Smooth muscle cell (in vitro differentiated cells): Measurements from ENCODE around the gene IGFBP5. TPM values are rescaled to one million over a fixed set of nuclear protein-coding genes. Genes with fewer than 3 reads are reported as not detected.
A peak's percentile ranks its signal among the peaks of the same experiment; 100 is the strongest.

ENCODE experiments used
- DNase-seq: peaks from one replicate; lab custom pipeline; 2025; ENCODE audit not compliant: unreplicated experiment; lab: John Stamatoyannopoulos, UW
- H2AFZ ChIP-seq: fragments of 200-600 bp; sonication (generic); 2 replicates; pipeline ENCODE4 v1.6.0; 2016; ENCODE audit warnings: antibody characterized with exemption, low read depth, mild to moderate bottlenecking
- H3F3A ChIP-seq: fragments of 200-600 bp; sonication (generic); 2 replicates; pipeline ENCODE4 v1.6.0; 2017; ENCODE audit warnings: antibody characterized with exemption, low read depth
- H3K27ac ChIP-seq: fragments of 200-600 bp; sonication (generic); 2 replicates; pipeline ENCODE4 v1.5.1; 2016; ENCODE audit warnings: low read depth, mild to moderate bottlenecking
- H3K27me3 ChIP-seq: fragments of 200-600 bp; sonication (generic); 2 replicates; pipeline ENCODE4 v1.6.1; 2016; ENCODE audit warnings: low read depth, mild to moderate bottlenecking
- H3K36me3 ChIP-seq: fragments of 200-600 bp; sonication (generic); 2 replicates; pipeline ENCODE4 v1.5.1; 2016; ENCODE audit warnings: low read depth
- H3K4me1 ChIP-seq: fragments of 200-600 bp; sonication (generic); 2 replicates; pipeline ENCODE4 v1.5.1; 2016; ENCODE audit warnings: low read depth
- H3K4me2 ChIP-seq: fragments of 200-600 bp; sonication (generic); 2 replicates; pipeline ENCODE4 v1.6.0; 2016; ENCODE audit warnings: mild to moderate bottlenecking
- H3K4me3 ChIP-seq: fragments of 200-600 bp; sonication (generic); 2 replicates; pipeline ENCODE4 v1.5.1; 2016; ENCODE audit warnings: mild to moderate bottlenecking
- H3K79me2 ChIP-seq: fragments of 200-600 bp; sonication (generic); 2 replicates; pipeline ENCODE4 v1.6.0; 2016; ENCODE audit warnings: low read depth, mild to moderate bottlenecking
- H3K9ac ChIP-seq: fragments of 200-600 bp; sonication (generic); 2 replicates; pipeline ENCODE4 v1.6.0; 2016; ENCODE audit warnings: low read depth
- H3K9me3 ChIP-seq: fragments of 200-600 bp; sonication (generic); replicated peaks from 2 replicates; pipeline ENCODE4 v1.5.1; 2016; ENCODE audit warnings: low read depth
- H4K20me1 ChIP-seq: fragments of 200-600 bp; sonication (generic); 2 replicates; pipeline ENCODE4 v1.6.0; 2016; ENCODE audit warnings: low read depth
- WGBS: methylation state at CpG from one replicate; pipeline ENCODE4 v1.1.7; 2016; ENCODE audit warnings: low lambda C conversion rate; 5-methylcytosine and 5-hydroxymethylcytosine counted together
- polyA plus RNA-seq: library from polyadenylated mRNA; unstranded; fragments of >200 nt; fragmentation: Nextera tagmentation; extraction: Ambion mirVana; gene quantifications from 2 replicates; pipeline ENCODE4 v1.2.1, GENCODE V29; 2016
- total RNA-seq: library from RNA; depleted of rRNA; stranded (reverse); fragments of >200 nt; gene quantifications from 2 replicates; pipeline ENCODE4 v1.2.3, GENCODE V29; 2014
- TF ChIP-seq, protein P1 (sequence below): fragments of 200-600 bp; sonication (generic); IDR thresholded peaks from 2 replicates; pipeline ENCODE4 v1.5.1; 2017; ENCODE audit warnings: borderline replicate concordance, mild to moderate bottlenecking, antibody characterized with exemption; ENCODE audit not compliant: insufficient read depth, poor library complexity, severe bottlenecking

Gene IGFBP5
- total and polyA plus RNA-seq, 2 experiments from 2014 or later, result 381 to 787 TPM

DNA sequence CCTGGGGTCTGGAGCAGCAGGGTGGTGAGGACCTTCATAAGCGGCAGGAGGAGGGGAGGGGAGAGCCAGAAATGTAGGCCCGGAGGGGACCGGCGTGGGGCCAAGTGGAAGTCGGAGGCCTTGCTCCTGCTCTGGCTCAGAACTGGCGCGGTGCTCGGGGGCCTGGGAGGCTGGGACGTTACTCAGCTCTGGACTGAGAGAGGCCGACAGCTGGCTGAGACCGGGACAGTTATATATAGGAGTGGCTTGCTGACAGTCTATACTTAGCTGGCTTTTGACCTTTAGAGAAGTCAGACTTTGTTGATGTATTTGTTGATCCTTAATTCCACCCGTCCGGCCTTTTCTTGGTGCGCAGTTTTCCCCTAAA is 15.7 kb downstream of the IGFBP5 start:
- Histone ChIP-seq H3K27ac (peak overlapping the region; percentile 22), H3K9ac (no peak overlapping the region), H3K79me2 (no peaks in the 10 kb centered on the region), H3K4me3 (no peak overlapping the region), H3K4me1 (no peaks in the 10 kb centered on the region), H3K27me3 (no peaks in the 10 kb centered on the region), H4K20me1 (peaks cover 71% of the 10 kb centered on the region), H3K4me2 (no peak overlapping the region), H3K36me3 (peaks cover 5% of the 10 kb centered on the region), H2AFZ (no peak overlapping the region), H3F3A (peaks cover 51% of the 10 kb centered on the region), H3K9me3 (no peaks in the 10 kb centered on the region)
- DNase-seq, result no peak
- TF ChIP-seq, protein P1, sequence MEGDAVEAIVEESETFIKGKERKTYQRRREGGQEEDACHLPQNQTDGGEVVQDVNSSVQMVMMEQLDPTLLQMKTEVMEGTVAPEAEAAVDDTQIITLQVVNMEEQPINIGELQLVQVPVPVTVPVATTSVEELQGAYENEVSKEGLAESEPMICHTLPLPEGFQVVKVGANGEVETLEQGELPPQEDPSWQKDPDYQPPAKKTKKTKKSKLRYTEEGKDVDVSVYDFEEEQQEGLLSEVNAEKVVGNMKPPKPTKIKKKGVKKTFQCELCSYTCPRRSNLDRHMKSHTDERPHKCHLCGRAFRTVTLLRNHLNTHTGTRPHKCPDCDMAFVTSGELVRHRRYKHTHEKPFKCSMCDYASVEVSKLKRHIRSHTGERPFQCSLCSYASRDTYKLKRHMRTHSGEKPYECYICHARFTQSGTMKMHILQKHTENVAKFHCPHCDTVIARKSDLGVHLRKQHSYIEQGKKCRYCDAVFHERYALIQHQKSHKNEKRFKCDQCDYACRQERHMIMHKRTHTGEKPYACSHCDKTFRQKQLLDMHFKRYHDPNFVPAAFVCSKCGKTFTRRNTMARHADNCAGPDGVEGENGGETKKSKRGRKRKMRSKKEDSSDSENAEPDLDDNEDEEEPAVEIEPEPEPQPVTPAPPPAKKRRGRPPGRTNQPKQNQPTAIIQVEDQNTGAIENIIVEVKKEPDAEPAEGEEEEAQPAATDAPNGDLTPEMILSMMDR, result no peak
- 62% methylated on average over 14 of the region's 14 CpGs for WGBS

DNA sequence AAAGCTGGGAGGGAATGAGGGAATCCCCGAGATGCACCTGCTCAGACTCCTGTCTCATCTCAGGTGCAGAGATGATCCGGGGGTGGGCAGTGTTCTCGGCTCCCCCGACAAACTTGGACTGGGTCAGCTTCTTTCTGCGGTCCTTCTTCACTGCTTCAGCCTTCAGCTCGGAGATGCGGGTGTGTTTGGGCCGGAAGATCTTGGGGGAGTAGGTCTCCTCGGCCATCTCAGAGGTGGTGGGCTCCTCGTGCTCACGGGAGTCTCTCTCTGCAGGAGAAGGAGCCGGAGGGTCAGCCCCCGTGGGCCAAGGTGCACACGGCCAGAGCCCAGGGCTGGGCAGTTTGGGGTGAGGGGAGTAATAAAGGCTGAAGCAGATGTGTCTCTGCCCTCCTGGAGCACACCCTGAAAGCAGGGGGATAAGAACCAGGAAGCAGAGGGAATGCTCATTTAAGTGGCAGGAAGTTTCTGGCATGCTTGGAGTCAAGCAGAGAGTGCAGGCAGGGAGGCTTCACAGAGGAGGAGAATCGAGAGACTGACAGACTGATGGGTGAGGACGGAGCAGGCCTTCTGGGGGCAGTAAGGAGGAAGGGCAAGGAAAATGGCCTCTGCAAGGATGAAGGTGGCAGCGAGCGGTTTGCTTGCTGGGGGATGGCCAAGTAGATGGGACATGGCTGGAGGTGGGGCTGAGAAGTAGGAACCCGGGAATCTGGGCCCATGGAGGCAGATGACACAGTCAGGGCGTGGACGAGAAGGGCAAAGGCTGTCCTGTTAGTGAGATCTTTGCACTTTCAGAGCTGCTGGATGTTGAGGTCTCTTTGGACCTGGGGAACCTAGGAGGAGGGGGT is 16.3 kb downstream of the IGFBP5 start:
- Histone ChIP-seq H3K79me2 (no peaks in the 10 kb centered on the region), H3K9me3 (no peaks in the 10 kb centered on the region), H3F3A (peaks cover 49% of the 10 kb centered on the region), H3K36me3 (peaks cover 5% of the 10 kb centered on the region), H2AFZ (no peak overlapping the region), H4K20me1 (peaks cover 66% of the 10 kb centered on the region), H3K4me1 (no peaks in the 10 kb centered on the region), H3K27me3 (no peaks in the 10 kb centered on the region), H3K27ac (peak overlapping the region; percentile 22), H3K4me3 (no peak overlapping the region), H3K9ac (no peak overlapping the region), H3K4me2 (no peak overlapping the region)
- no peak for DNase-seq
- TF ChIP-seq, protein P1, result no peak
- WGBS, result 93% methylated on average over 21 of the region's 21 CpGs

DNA sequence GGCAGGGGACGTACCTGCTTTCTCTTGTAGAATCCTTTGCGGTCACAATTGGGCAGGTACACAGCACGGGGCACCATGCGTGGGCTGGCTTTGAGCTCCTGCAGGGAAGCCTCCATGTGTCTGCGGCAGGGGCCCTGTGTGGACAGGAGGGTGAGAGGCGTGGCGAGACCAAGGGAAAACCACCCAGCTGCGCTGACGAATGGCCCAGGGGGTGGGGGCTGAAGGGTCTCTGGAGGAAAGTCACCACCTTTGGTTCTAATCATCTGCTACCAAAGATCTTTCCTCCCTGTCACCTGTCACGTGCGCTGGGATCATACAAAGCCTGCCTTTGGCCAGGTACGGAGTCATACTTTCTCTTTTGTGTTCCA is 17.3 kb downstream of the IGFBP5 start:
- Histone ChIP-seq H3K4me3 (no peak overlapping the region), H4K20me1 (peaks cover 59% of the 10 kb centered on the region), H3K9me3 (no peaks in the 10 kb centered on the region), H3K27ac (no peak overlapping the region), H3K4me1 (no peaks in the 10 kb centered on the region), H2AFZ (no peak overlapping the region), H3K27me3 (no peaks in the 10 kb centered on the region), H3K4me2 (no peak overlapping the region), H3K36me3 (peaks cover 5% of the 10 kb centered on the region), H3F3A (peaks cover 47% of the 10 kb centered on the region), H3K9ac (no peak overlapping the region), H3K79me2 (no peaks in the 10 kb centered on the region)
- 96% methylated on average over 12 of the region's 12 CpGs for WGBS
- TF ChIP-seq, protein P1, result no peak
- no peak for DNase-seq
